Thoracic aorta endothelial cell (primary cell): Measurements from ENCODE around the gene TYW5. TPM values are rescaled to one million over a fixed set of nuclear protein-coding genes. Genes with fewer than 3 reads are reported as not detected.

Experiments
- small RNA-seq: library from RNA; depleted of rRNA; stranded (forward); fragments of <200 nt; gene quantifications from one replicate; pipeline ENCODE3, GENCODE V24; 2012
- total RNA-seq: library from RNA; depleted of rRNA; stranded (reverse); fragments of >200 nt; gene quantifications from 2 replicates; pipeline ENCODE4 v1.2.3, GENCODE V29; 2012

TYW5 gene, protein sequence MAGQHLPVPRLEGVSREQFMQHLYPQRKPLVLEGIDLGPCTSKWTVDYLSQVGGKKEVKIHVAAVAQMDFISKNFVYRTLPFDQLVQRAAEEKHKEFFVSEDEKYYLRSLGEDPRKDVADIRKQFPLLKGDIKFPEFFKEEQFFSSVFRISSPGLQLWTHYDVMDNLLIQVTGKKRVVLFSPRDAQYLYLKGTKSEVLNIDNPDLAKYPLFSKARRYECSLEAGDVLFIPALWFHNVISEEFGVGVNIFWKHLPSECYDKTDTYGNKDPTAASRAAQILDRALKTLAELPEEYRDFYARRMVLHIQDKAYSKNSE
- 12.4 and 13.6 TPM in 2 replicates for total RNA-seq

DNA sequence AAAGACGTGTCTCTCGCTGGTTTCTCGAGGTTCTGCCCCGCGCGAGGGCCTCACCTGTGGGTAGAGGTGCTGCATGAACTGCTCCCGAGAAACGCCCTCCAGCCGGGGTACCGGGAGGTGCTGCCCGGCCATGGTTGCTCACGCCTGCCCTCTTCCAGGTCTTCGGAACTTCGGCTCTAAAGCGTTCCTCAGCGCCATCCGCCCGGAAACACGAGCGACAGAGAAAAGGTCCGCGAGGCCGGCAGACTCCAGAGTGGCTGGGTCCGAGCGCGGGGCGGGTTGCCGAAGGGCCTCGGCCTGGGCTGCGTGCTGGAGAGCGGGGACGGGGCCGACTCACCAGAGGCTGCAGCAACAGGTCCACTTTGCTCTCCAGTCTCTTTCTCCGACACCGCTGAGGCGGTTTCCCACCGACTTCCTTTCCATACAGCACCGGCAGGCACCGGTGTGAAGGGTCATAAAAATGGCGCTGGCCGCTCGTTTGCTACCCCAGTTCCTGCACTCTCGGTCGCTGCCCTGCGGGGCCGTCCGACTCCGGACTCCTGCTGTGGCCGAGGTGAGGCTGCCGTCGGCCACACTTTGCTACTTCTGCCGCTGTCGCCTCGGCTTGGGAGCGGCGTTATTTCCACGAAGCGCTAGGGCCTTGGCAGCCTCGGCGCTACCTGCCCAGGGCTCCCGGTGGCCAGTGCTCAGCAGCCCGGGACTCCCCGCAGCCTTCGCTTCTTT, at the start of gene TYW5, which contains the start of gene MAIP1:
Gene TYW5, minus strand, starts transcription at position 153 of the 723 bp plus-strand sequence. Its CDS starts 21 bp downstream, at position 132.
Gene MAIP1, plus strand, starts transcription at position 244 of the 723 bp plus-strand sequence. Its CDS starts 217 bp downstream, at position 461.

DNA sequence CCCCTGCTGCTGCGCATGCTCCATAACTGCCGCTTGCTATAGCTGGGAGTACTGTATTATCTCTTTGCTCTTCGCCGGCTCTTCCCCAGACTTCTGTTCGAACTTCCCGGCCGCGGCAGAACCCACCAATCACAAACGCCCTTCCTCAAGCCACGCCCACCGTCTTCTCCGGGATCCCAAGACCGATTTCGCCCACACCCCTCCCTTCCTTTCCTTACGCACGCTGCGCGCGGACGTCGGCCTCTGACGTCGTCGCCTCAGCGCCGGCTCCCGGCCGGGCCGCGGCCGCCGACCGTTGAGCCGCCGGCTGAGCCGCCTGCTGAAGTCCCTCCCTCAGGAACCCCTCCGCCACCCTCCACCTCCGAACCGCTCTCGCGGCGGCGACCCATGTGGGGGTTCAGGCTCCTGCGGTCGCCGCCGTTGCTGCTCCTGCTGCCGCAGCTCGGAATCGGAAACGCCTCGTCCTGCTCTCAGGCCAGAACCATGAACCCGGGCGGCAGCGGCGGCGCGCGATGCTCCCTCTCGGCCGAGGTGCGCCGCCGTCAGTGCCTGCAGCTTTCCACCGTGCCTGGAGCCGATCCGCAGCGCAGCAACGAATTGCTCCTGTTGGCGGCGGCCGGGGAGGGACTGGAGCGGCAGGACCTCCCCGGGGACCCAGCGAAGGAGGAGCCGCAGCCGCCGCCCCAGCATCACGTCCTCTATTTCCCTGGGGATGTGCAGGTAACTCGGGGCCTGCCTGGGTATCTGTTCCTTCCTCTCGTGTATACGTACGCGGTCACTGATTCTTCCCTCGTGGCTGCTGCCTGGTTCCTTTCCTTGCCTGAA, 44.0 kb downstream of the TYW5 start, which contains the start of gene C2orf69:
Gene C2orf69, plus strand, starts transcription at position 242 of the 825 bp plus-strand sequence. Its CDS starts 146 bp downstream, at position 388.

Small RNA genes within 50 kb of the gene (small RNA-seq; reads per million reads assigned to genes)
- gene RN7SL717P, result not detected

Other genes with a start within 250 kb of the TYW5 start
- gene FTCDNL1, start 104.3 kb downstream of the TYW5 start, total RNA-seq, result 1.2 and 1.7 TPM in 2 replicates
- gene C2orf69, start 44.2 kb downstream of the TYW5 start, total RNA-seq, result 20.3 and 30.2 TPM in 2 replicates
- 19.0 and 26.4 TPM in 2 replicates for gene MAIP1, start 91 bp upstream of the TYW5 start, total RNA-seq